Measurements from ENCODE around the gene DNAH12.

DNA sequence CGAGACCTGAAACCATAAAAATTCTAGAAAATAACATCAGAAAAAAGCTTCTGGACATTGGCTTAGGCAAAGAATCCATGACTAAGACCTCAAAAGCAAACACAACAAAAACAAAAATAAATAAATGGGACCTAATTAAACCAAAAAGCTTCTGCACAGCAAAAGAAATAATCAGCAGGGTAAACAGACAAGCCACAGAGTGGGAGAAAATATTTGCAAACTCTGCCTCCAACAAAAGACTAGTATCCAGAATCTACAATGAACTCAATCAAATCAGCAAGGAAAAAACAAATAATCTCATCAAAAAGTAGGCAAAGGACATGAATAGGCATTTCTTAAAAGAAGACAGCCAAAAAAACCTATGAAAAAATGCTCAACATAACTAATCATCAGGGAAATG is 59.6 kb downstream of the DNAH12 start:
- TF ChIP-seq CTCF (IDR thresholded peaks at IDR 0.05; ENCODE audit: poor library complexity, severe bottlenecking) (no peak), EP300 (conservative IDR thresholded peaks at IDR 0.05; ENCODE audit: poor library complexity, severe bottlenecking) (no peak), REST (IDR thresholded peaks at IDR 0.05; ENCODE audit: borderline replicate concordance) (no peak), EZH2 (IDR thresholded peaks at IDR 0.05; ENCODE audit: borderline replicate concordance, insufficient read depth, low read length, poor library complexity, severe bottlenecking) (no peak), MXI1 (conservative IDR thresholded peaks at IDR 0.05; ENCODE audit: poor library complexity, severe bottlenecking) (no peak), TAF1 (IDR thresholded peaks at IDR 0.05; ENCODE audit: low read depth) (no peak), POLR2AphosphoS5 (IDR thresholded peaks at IDR 0.05) (no peak)

Measured in neural cell (in vitro differentiated cells).